Measurements from ENCODE around the gene OR6V1.

GRCh38 chr7:143047326-143047725 is 4.8 kb upstream of the OR6V1 start:
- TF ChIP-seq CTCF (optimal IDR thresholded peaks at IDR 0.05 in 1 of 3, IDR thresholded peaks at IDR 0.05 in 1 of 3, conservative IDR thresholded peaks at IDR 0.05 in 1 of 3; ENCODE audit: extremely low read depth in 1 of 3, insufficient read depth in 2 of 3, low read length in 3 of 3) (no peak), EZH2 (IDR thresholded peaks at IDR 0.05; ENCODE audit: low read length) (no peak)

Data from keratinocyte (primary cell).